GM18499 (cell line): ENCODE measurements around the gene RABGAP1.

Experiments
- ATAC-seq: cut with Tn5 transposase; IDR thresholded peaks from one replicate; pipeline ENCODE4 v1.9.1; 2021; ENCODE audit warnings: moderate number of reproducible peaks; ENCODE audit not compliant: insufficient read depth, unreplicated experiment

RABGAP1 gene

GRCh38 chr9:123104807-123105206, 164.0 kb downstream of the RABGAP1 start:
- ATAC-seq = no peak

GRCh38 chr9:123105490-123105889, 164.7 kb downstream of the RABGAP1 start:
- no peak for ATAC-seq

GRCh38 chr9:123107639-123108285, 166.9 kb downstream of the RABGAP1 start:
- ATAC-seq = no peak

GRCh38 chr9:123108976-123109375, 168.2 kb downstream of the RABGAP1 start:
- ATAC-seq = no peak

GRCh38 chr9:123109540-123110279, 168.9 kb downstream of the RABGAP1 start:
- ATAC-seq = no peak

- ATAC-seq = no peak
These were observed 170.7 kb downstream of the RABGAP1 start for GRCh38 chr9:123111427-123112014.

GRCh38 chr9:123112015-123112975, 171.5 kb downstream of the RABGAP1 start:
- ATAC-seq = no peak

- ATAC-seq = no peak
These were observed 172.4 kb downstream of the RABGAP1 start for GRCh38 chr9:123113185-123113584.

GRCh38 chr9:123115146-123115913, 174.5 kb downstream of the RABGAP1 start:
- ATAC-seq = no peak

- ATAC-seq = no peak
These were observed 175.2 kb downstream of the RABGAP1 start for GRCh38 chr9:123116036-123116435.

- ATAC-seq = no peak
These were observed 178.7 kb downstream of the RABGAP1 start for GRCh38 chr9:123119566-123119965.

GRCh38 chr9:123120131-123120530, 179.3 kb downstream of the RABGAP1 start:
- no peak for ATAC-seq

- ATAC-seq = no peak
These were observed 180.1 kb downstream of the RABGAP1 start for GRCh38 chr9:123120953-123121352.

- ATAC-seq = no peak
These were observed 180.6 kb downstream of the RABGAP1 start for GRCh38 chr9:123121457-123121856.

- ATAC-seq = no peak
These were observed 186.8 kb downstream of the RABGAP1 start for GRCh38 chr9:123127512-123128075.

GRCh38 chr9:123128591-123128990, 187.8 kb downstream of the RABGAP1 start:
- no peak for ATAC-seq

GRCh38 chr9:123129423-123129822, 188.6 kb downstream of the RABGAP1 start:
- ATAC-seq = no peak

GRCh38 chr9:123131258-123131657, 190.4 kb downstream of the RABGAP1 start:
- no peak for ATAC-seq

GRCh38 chr9:123131993-123132392, 191.2 kb downstream of the RABGAP1 start:
- no peak for ATAC-seq
